SK-N-SH (cell line): ENCODE data around the gene ZNF189. TPM values are rescaled to one million over a fixed set of nuclear protein-coding genes. Genes with fewer than 3 reads are reported as not detected.
A peak's percentile ranks its signal among the peaks of the same experiment; 100 is the strongest.

Source experiments
- CTCF ChIA-PET: fragments of 300-600, 350-600 bp; formaldehyde crosslinking; extraction: SDS; loops from one replicate; lab custom pipeline; 2021; lab: Yijun Ruan, JAX
- POLR2A ChIA-PET: fragments of 350-600 bp; sonication (Branson Sonifier 250); formaldehyde crosslinking; extraction: SDS; loops from one replicate; lab custom pipeline; 2020; ENCODE audit warnings: antibody characterized with exemption, inconsistent platforms; lab: Yijun Ruan, JAX
- DNase-seq: peaks from one replicate; pipeline ENCODE4 v3.0.0; 2012
- H2AFZ ChIP-seq: fragments of 200-600 bp; sonication (generic); 2 replicates; pipeline ENCODE4 v1.8.1; 2016; ENCODE audit warnings: antibody characterized with exemption, mild to moderate bottlenecking, low read depth
- H3F3A ChIP-seq: fragments of 200-600 bp; sonication (generic); replicated peaks from 2 replicates; pipeline ENCODE3; 2016; ENCODE audit warnings: antibody characterized with exemption, mild to moderate bottlenecking; ENCODE audit not compliant: insufficient read depth
- H3K27ac ChIP-seq, 2 experiments: fragments of 200-500 bp in 1 of 2; fragments of 200-600 bp in 1 of 2; sonication (Bioruptor generic) in 1 of 2; sonication (generic), shearing (Covaris generic) in 1 of 2; 2 replicates each; pipeline versions ENCODE4 v1.5.1 to v1.6.1; 2014 to 2016; ENCODE audit warnings: low read depth in 2 of 2, inconsistent platforms in 1 of 2, low read length in 1 of 2, mild to moderate bottlenecking in 1 of 2, mixed read lengths in 1 of 2
- H3K27me3 ChIP-seq: fragments of 200-600 bp; sonication (generic), shearing (Covaris generic); 2 replicates; pipeline ENCODE4 v1.6.1; 2016; ENCODE audit warnings: mixed run types; ENCODE audit not compliant: insufficient read depth
- H3K36me3 ChIP-seq, 2 experiments: fragments of 200-500 bp in 1 of 2; fragments of 200-600 bp in 1 of 2; sonication (Bioruptor generic) in 1 of 2; sonication (generic) in 1 of 2; replicated peaks in 1 of 2; 2 replicates each; pipeline versions ENCODE3 to v1.5.1; 2014 to 2016; ENCODE audit warnings: low read length in 1 of 2, mild to moderate bottlenecking in 1 of 2; ENCODE audit not compliant: insufficient read depth in 2 of 2, control insufficient read depth in 1 of 2
- H3K4me1 ChIP-seq, 2 experiments: fragments of 200-500 bp in 1 of 2; fragments of 200-600 bp in 1 of 2; sonication (Bioruptor generic) in 1 of 2; sonication (generic), shearing (Covaris generic) in 1 of 2; 2 replicates each; pipeline versions ENCODE4 v1.5.1 to v1.6.1; 2014 to 2016; ENCODE audit warnings: low read depth in 1 of 2, low read length in 1 of 2, mixed run types in 1 of 2; ENCODE audit not compliant: insufficient read depth in 2 of 2, control insufficient read depth in 1 of 2
- H3K4me2 ChIP-seq: fragments of 200-600 bp; sonication (generic), shearing (Covaris generic); 2 replicates; pipeline ENCODE4 v1.6.1; 2017; ENCODE audit warnings: mixed run types
- H3K4me3 ChIP-seq, 2 experiments: fragments of 200-500 bp in 1 of 2; fragments of 200-600 bp in 1 of 2; sonication (Bioruptor generic) in 1 of 2; sonication (generic), shearing (Covaris generic) in 1 of 2; 2 replicates each; pipeline versions ENCODE4 v1.5.1 to v1.8.1; 2014 to 2016; ENCODE audit warnings: low read depth in 2 of 2, inconsistent platforms in 1 of 2, low read length in 1 of 2, mild to moderate bottlenecking in 1 of 2, mixed read lengths in 1 of 2, moderate library complexity in 1 of 2
- H3K79me2 ChIP-seq: fragments of 200-600 bp; sonication (generic); 2 replicates; pipeline ENCODE4 v1.8.1; 2017; ENCODE audit warnings: mild to moderate bottlenecking; ENCODE audit not compliant: insufficient read depth
- H3K9ac ChIP-seq: fragments of 200-600 bp; sonication (generic); 2 replicates; pipeline ENCODE4 v1.6.1; 2017; ENCODE audit warnings: mixed run types
- H3K9me2 ChIP-seq: fragments of 200-600 bp; sonication (generic); 2 replicates; pipeline ENCODE4 v1.6.1; 2017; ENCODE audit warnings: mixed run types
- H3K9me3 ChIP-seq: fragments of 200-600 bp; sonication (generic); 2 replicates; pipeline ENCODE4 v1.6.1; 2017; ENCODE audit warnings: mixed run types, mild to moderate bottlenecking, moderate library complexity
- H4K20me1 ChIP-seq: fragments of 200-600 bp; sonication (generic); 2 replicates; pipeline ENCODE4 v1.6.1; 2017; ENCODE audit warnings: mild to moderate bottlenecking, mixed run types; ENCODE audit not compliant: insufficient read depth
- CHD2 ChIP-seq: fragments of 150-350 bp; IDR thresholded peaks from 2 replicates; pipeline ENCODE4 v1.6.1; 2018; ENCODE audit warnings: low read length; ENCODE audit not compliant: partially characterized antibody
- ELF1 ChIP-seq: IDR thresholded peaks from 2 replicates; pipeline ENCODE4 v1.4.0; 2012
- EP300 ChIP-seq, 2 experiments: IDR thresholded peaks; 2 replicates each; pipeline versions ENCODE4 v1.4.0 to v1.6.1; 2012; ENCODE audit warnings: borderline replicate concordance in 1 of 2, low read depth in 1 of 2, low read length in 1 of 2
- GABPA ChIP-seq: IDR thresholded peaks from 2 replicates; pipeline ENCODE4 v1.4.0; 2012; ENCODE audit warnings: low read depth, mild to moderate bottlenecking
- GATA2 ChIP-seq: sonication (generic); formaldehyde crosslinking; IDR thresholded peaks from 2 replicates; pipeline ENCODE4 v1.5.0; 2020; ENCODE audit warnings: mild to moderate bottlenecking, missing genetic modification reagents
- JUND ChIP-seq: IDR thresholded peaks from 2 replicates; pipeline ENCODE4 v1.4.0; 2012
- MXI1 ChIP-seq: IDR thresholded peaks from 2 replicates; pipeline ENCODE4 v1.6.1; 2012; ENCODE audit warnings: mild to moderate bottlenecking, low read depth, low read length, improper control_type of control experiment
- NRF1 ChIP-seq: IDR thresholded peaks from 2 replicates; pipeline ENCODE4 v1.6.1; 2012; ENCODE audit warnings: low read depth, mild to moderate bottlenecking, low read length
- POLR2AphosphoS5 ChIP-seq: IDR thresholded peaks from 2 replicates; pipeline ENCODE4 v1.6.1; 2012; ENCODE audit warnings: low read depth, low read length
- RXRA ChIP-seq: IDR thresholded peaks from 2 replicates; pipeline ENCODE4 v1.4.0; 2012; ENCODE audit warnings: low read depth, mild to moderate bottlenecking, borderline replicate concordance
- TAF1 ChIP-seq: IDR thresholded peaks from 2 replicates; pipeline ENCODE4 v1.6.1; 2012; ENCODE audit warnings: low read depth, mild to moderate bottlenecking, low read length, moderate library complexity, borderline replicate concordance
- TCF12 ChIP-seq: IDR thresholded peaks from 2 replicates; pipeline ENCODE4 v1.4.0; 2012
- TEAD4 ChIP-seq: IDR thresholded peaks from 2 replicates; pipeline ENCODE4 v1.4.0; 2012; ENCODE audit warnings: mild to moderate bottlenecking, borderline replicate concordance; ENCODE audit not compliant: insufficient read depth
- USF2 ChIP-seq: fragments of 150-350 bp; IDR thresholded peaks from 2 replicates; pipeline ENCODE4 v1.6.1; 2017; ENCODE audit warnings: antibody characterized with exemption, low read length, low read depth, borderline replicate concordance
- YY1 ChIP-seq: IDR thresholded peaks from 2 replicates; pipeline ENCODE4 v1.4.0; 2012; ENCODE audit warnings: low read depth, mild to moderate bottlenecking
- WGBS: methylation state at CpG from one replicate; pipeline ENCODE4 v1.1.6; 2017; ENCODE audit warnings: low lambda C conversion rate; 5-methylcytosine and 5-hydroxymethylcytosine counted together
- polyA plus RNA-seq, 3 experiments: library from polyadenylated mRNA; depleted of rRNA; stranded (reverse); fragments of >200 nt; gene quantifications; 2 replicates each; pipeline ENCODE4 v1.2.3, GENCODE V29; 2012
- TF ChIP-seq, protein P1 (sequence below): IDR thresholded peaks from 2 replicates; pipeline ENCODE4 v1.4.0; 2012; ENCODE audit warnings: low read depth
- TF ChIP-seq, protein P2 (sequence below): IDR thresholded peaks from 2 replicates; pipeline ENCODE4; 2012
- TF ChIP-seq, protein P3 (sequence below): IDR thresholded peaks from 2 replicates; pipeline ENCODE4 v1.4.0; 2012; ENCODE audit warnings: low read depth, borderline replicate concordance
- TF ChIP-seq, protein P4 (sequence below): fragments of 200-600 bp; sonication (generic); IDR thresholded peaks from 2 replicates; pipeline ENCODE4 v1.6.1; 2017; ENCODE audit warnings: antibody characterized with exemption, mild to moderate bottlenecking, moderate library complexity

ZNF189 gene
- polyA plus RNA-seq, 1 of the 3 experiments (the other 2 are of a cell fraction): 2.9 TPM

DNA sequence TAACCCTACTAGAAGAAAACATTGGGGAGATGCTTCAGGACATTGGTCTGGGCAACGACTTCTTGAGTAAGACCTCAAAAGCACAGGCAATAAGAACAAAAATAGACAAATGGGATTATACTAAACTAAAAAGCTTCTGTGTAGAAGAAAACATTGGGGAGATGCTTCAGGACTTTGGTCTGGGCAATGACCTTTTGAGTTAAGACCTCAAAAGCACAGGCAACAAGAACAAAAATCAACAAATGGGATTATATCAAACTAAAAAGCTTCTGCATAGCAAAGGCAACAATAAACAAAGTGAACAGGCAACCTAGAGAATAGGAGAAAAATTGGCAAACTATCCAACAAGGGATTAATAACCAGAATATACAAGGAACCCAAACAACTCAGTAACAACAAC, 4.0 kb upstream of the ZNF189 start:
- Histone ChIP-seq H3K79me2 (peaks cover 84% of the 10 kb centered on the region), H3K9me2 (no peaks in the 10 kb centered on the region), H4K20me1 (no peaks in the 10 kb centered on the region), H3K4me2 (no peak overlapping the region), H3K27me3 (no peaks in the 10 kb centered on the region), H3K4me1 (peaks cover 2% of the 10 kb centered on the region in 2 experiments; a peak in 3 of 4 replicates), H2AFZ (no peak overlapping the region), H3K27ac (no peak overlapping the region), H3K36me3 (peaks cover 16 to 38% of the 10 kb centered on the region in 2 experiments), H3K4me3 (no peak overlapping the region), H3K9ac (no peak overlapping the region), H3F3A (no peaks in the 10 kb centered on the region), H3K9me3 (0 out of 2 replicates have a peak, but pooled peaks cover 5% of the 10 kb centered on the region)
- 95% methylated on average over 1 of the region's 1 CpG for WGBS
- TF ChIP-seq NRF1 (no peak), CHD2 (no peak), USF2 (no peak), RXRA (no peak), TAF1 (no peak), EP300 (IDR thresholded peaks at IDR 0.05; ENCODE audit: borderline replicate concordance in 1 of 2, low read depth in 1 of 2, low read length in 1 of 2) (no peak), TEAD4 (no peak), POLR2AphosphoS5 (no peak), GATA2 (CRISPR knock-in tag) (no peak), MXI1 (no peak)
- TF ChIP-seq, protein P1, sequence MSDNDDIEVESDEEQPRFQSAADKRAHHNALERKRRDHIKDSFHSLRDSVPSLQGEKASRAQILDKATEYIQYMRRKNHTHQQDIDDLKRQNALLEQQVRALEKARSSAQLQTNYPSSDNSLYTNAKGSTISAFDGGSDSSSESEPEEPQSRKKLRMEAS: no peak
- TF ChIP-seq, protein P2, sequence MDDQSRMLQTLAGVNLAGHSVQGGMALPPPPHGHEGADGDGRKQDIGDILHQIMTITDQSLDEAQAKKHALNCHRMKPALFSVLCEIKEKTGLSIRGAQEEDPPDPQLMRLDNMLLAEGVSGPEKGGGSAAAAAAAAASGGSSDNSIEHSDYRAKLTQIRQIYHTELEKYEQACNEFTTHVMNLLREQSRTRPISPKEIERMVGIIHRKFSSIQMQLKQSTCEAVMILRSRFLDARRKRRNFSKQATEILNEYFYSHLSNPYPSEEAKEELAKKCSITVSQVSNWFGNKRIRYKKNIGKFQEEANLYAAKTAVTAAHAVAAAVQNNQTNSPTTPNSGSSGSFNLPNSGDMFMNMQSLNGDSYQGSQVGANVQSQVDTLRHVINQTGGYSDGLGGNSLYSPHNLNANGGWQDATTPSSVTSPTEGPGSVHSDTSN: no peak
- TF ChIP-seq, protein P3, sequence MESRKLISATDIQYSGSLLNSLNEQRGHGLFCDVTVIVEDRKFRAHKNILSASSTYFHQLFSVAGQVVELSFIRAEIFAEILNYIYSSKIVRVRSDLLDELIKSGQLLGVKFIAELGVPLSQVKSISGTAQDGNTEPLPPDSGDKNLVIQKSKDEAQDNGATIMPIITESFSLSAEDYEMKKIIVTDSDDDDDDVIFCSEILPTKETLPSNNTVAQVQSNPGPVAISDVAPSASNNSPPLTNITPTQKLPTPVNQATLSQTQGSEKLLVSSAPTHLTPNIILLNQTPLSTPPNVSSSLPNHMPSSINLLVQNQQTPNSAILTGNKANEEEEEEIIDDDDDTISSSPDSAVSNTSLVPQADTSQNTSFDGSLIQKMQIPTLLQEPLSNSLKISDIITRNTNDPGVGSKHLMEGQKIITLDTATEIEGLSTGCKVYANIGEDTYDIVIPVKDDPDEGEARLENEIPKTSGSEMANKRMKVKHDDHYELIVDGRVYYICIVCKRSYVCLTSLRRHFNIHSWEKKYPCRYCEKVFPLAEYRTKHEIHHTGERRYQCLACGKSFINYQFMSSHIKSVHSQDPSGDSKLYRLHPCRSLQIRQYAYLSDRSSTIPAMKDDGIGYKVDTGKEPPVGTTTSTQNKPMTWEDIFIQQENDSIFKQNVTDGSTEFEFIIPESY: no peak
- ChIA-PET POLR2A (no interaction called here), CTCF (no interaction called here)
- no peak for DNase-seq

DNA sequence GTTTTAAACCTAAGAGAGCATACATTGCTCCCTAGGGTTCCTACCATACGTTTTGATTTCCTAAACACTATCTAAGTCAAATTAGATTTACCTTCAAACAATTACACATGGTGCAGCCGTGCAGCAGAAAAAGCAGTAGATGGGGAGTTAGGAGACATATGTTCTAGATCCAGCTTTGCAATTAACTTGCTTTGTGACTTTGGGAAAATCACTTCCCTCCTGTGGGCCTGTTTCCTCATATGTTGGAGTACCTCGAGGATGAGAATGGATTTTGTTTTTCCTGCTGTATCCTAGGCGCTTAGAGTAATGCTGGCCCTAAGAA, 944 bp upstream of the ZNF189 start:
- WGBS: 2% methylated on average over 4 of the region's 4 CpGs
- Histone ChIP-seq H4K20me1 (no peaks in the 10 kb centered on the region), H3K79me2 (peaks cover 93% of the 10 kb centered on the region), H3K9ac (peak overlapping the region; percentile 78), H3K9me2 (no peaks in the 10 kb centered on the region), H3F3A (no peaks in the 10 kb centered on the region), H3K27me3 (no peaks in the 10 kb centered on the region), H3K36me3 (peaks cover 32 to 57% of the 10 kb centered on the region in 2 experiments), H3K9me3 (0 out of 2 replicates have a peak, but pooled peaks cover 5% of the 10 kb centered on the region), H3K27ac (peak overlapping the region; percentile 74 to 78), H2AFZ (peak overlapping the region; percentile 83), H3K4me3 (peak overlapping the region; percentile 79 to 88), H3K4me2 (peak overlapping the region; percentile 78), H3K4me1 (peaks cover 7% of the 10 kb centered on the region in 2 experiments; a peak in 2 of 4 replicates)
- ChIA-PET POLR2A (no interaction called here), CTCF (interaction anchor here (2.3 kb wide), 1 partner anchor 9 kb away, joined by 15 read pairs; no protein-coding TSS in a partner anchor)
- DNase-seq: peak; percentile 5
- TF ChIP-seq, protein P2: no peak
- no peak for TF ChIP-seq TCF12
- TF ChIP-seq GABPA: no peak
- no peak for TF ChIP-seq ELF1
- TF ChIP-seq YY1: no peak
- no peak for TF ChIP-seq MXI1
- TF ChIP-seq, protein P3: no peak
- TF ChIP-seq, protein P4, sequence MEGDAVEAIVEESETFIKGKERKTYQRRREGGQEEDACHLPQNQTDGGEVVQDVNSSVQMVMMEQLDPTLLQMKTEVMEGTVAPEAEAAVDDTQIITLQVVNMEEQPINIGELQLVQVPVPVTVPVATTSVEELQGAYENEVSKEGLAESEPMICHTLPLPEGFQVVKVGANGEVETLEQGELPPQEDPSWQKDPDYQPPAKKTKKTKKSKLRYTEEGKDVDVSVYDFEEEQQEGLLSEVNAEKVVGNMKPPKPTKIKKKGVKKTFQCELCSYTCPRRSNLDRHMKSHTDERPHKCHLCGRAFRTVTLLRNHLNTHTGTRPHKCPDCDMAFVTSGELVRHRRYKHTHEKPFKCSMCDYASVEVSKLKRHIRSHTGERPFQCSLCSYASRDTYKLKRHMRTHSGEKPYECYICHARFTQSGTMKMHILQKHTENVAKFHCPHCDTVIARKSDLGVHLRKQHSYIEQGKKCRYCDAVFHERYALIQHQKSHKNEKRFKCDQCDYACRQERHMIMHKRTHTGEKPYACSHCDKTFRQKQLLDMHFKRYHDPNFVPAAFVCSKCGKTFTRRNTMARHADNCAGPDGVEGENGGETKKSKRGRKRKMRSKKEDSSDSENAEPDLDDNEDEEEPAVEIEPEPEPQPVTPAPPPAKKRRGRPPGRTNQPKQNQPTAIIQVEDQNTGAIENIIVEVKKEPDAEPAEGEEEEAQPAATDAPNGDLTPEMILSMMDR: no peak
- no peak for TF ChIP-seq JUND
- TF ChIP-seq, protein P1: no peak; the same call in 1 of the 2 replicates
